ENCODE measurements around the gene HLCS.

DNA sequence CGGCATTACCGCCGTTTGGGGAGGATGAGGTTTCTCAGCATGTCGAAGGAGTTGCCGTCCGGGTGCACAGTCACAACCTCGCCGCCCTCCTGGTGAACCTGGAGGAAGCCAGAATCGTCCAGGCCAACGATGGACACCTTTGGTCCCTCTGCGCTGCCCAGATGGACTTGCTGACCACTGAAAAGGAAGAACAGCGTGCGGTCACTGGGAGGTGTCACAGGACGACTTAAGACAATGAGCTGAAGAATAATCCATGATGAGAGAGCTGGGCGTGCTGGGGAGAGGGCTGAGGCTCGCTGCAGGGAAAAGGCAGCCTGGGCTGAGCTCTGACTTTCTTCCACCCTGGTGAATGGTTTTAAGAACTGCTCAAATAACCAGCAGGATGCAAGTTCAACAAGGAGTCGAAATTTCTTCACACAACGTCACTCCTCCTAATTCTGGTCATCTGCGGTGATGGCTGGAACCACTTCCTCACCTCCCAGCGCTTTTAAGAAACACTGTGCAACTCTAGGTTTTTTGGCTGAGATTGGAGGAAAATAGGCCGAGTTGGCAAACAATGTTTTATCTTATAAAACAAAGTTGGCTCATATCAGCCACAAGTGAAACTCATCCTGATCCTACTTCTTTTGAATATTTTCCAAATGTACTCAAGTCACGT is 212.1 kb downstream of the HLCS start:
- TF ChIP-seq CTCF (IDR thresholded peaks at IDR 0.05), result no peak
- TF ChIP-seq RAD21 (IDR thresholded peaks at IDR 0.05; ENCODE audit: low read length), result no peak
- TF ChIP-seq RFX5 (IDR thresholded peaks at IDR 0.05; ENCODE audit: low read length), result no peak
- TF ChIP-seq SMC3 (IDR thresholded peaks at IDR 0.05; ENCODE audit: low read depth, low read length), result no peak
- TF ChIP-seq ZBTB33 (IDR thresholded peaks at IDR 0.05; ENCODE audit: borderline replicate concordance, low read depth), result no peak
- no peak for TF ChIP-seq USF2 (IDR thresholded peaks at IDR 0.05; ENCODE audit: borderline replicate concordance, low read depth, low read length)
- no peak for TF ChIP-seq GABPA (IDR thresholded peaks at IDR 0.05; ENCODE audit: low read depth)
- no peak for TF ChIP-seq NRF1 (IDR thresholded peaks at IDR 0.05; ENCODE audit: low read depth, low read length)
- TF ChIP-seq REST (IDR thresholded peaks at IDR 0.05; ENCODE audit: low read depth, low read length), result no peak
